H1 (cell line): ENCODE measurements around the gene NPIPA1. TPM values are rescaled to one million over a fixed set of nuclear protein-coding genes. Genes with fewer than 3 reads are reported as not detected.

Experiments used
- ATF3 ChIP-seq: IDR thresholded peaks from 2 replicates; pipeline ENCODE4 v1.6.1; 2011; ENCODE audit warnings: low read depth, mild to moderate bottlenecking, low read length; ENCODE audit not compliant: insufficient read depth
- CHD7 ChIP-seq: fragments of 300-600 bp; sonication (generic); IDR thresholded peaks from 2 replicates; pipeline ENCODE4 v1.7.1; 2012; ENCODE audit warnings: low read length, moderate library complexity, mild to moderate bottlenecking, inconsistent platforms; ENCODE audit not compliant: insufficient replicate concordance
- FOSL1 ChIP-seq: IDR thresholded peaks from 2 replicates; pipeline ENCODE4 v1.6.1; 2011; ENCODE audit warnings: mild to moderate bottlenecking, low read depth, low read length, moderate library complexity; ENCODE audit not compliant: insufficient read depth
- HDAC6 ChIP-seq: IDR thresholded peaks from one replicate; pipeline ENCODE4 v1.7.1; 2012; ENCODE audit warnings: low read depth, mild to moderate bottlenecking, inconsistent platforms, low read length, moderate library complexity
- KDM4A ChIP-seq: IDR thresholded peaks from one replicate; pipeline ENCODE4 v1.7.1; 2012; ENCODE audit warnings: low read depth, mild to moderate bottlenecking, moderate library complexity, low read length, inconsistent platforms; ENCODE audit not compliant: severe bottlenecking
- PHF8 ChIP-seq: fragments of 200-600 bp; sonication (generic); conservative IDR thresholded peaks from 2 replicates; pipeline ENCODE4 v1.7.1; 2012; ENCODE audit warnings: low read depth, mild to moderate bottlenecking, inconsistent platforms, low read length, moderate library complexity
- RAD21 ChIP-seq, 2 experiments: IDR thresholded peaks in 1 of 2; conservative IDR thresholded peaks in 1 of 2; 2 replicates each; pipeline ENCODE4 v1.6.1; 2011; ENCODE audit warnings: low read depth in 2 of 2, low read length in 2 of 2, improper control_type of control experiment in 1 of 2, inconsistent platforms in 1 of 2, mild to moderate bottlenecking in 1 of 2, moderate library complexity in 1 of 2
- RFX5 ChIP-seq: IDR thresholded peaks from 2 replicates; pipeline ENCODE4 v1.6.1; 2011; ENCODE audit warnings: low read depth, low read length, improper control_type of control experiment, borderline replicate concordance
- SP4 ChIP-seq: IDR thresholded peaks from 2 replicates; pipeline ENCODE4 v1.6.1; 2012; ENCODE audit warnings: low read length, inconsistent platforms
- TEAD4 ChIP-seq: IDR thresholded peaks from 2 replicates; pipeline ENCODE4 v1.6.1; 2012; ENCODE audit warnings: low read depth, low read length, inconsistent platforms, mixed read lengths
- polyA plus RNA-seq, 7 experiments: library from polyadenylated mRNA; depleted of rRNA in 3 of 7; stranded (reverse) in 5 of 7; unstranded in 2 of 7; fragments of >200 nt in 5 of 7; fragments of 200-250 nt in 2 of 7; gene quantifications; 1 replicate in 5 of 7; 2 replicates in 1 of 7; 4 replicates in 1 of 7; pipeline versions ENCODE4 v1.2.1 to v1.2.3, GENCODE V29; 2011 to 2013; ENCODE audit warnings: missing spikeins in 2 of 7, mixed read lengths in 2 of 7
- total RNA-seq: library from RNA; stranded (reverse); fragmentation: NEBNext Ultra II Directional; extraction: Animal tissue kit (Norgen Biotek cat#: 25700); gene quantifications from 2 replicates; pipeline ENCODE4 v1.2.1, GENCODE V29; 2021

The NPIPA1 gene
- total and polyA plus RNA-seq, 2 of the 8 experiments (the other 6 are each of a cell fraction or from before 2014, with no cell fraction given) = 60.0 to 97.8 TPM

- TF ChIP-seq CHD7 = no peak
- TF ChIP-seq FOSL1 = no peak
- no peak for TF ChIP-seq HDAC6
- TF ChIP-seq RAD21 (IDR thresholded peaks at IDR 0.05 in 1 of 2, conservative IDR thresholded peaks at IDR 0.05 in 1 of 2; ENCODE audit: low read depth in 2 of 2, low read length in 2 of 2) = no peak
- no peak for TF ChIP-seq TEAD4
- no peak for TF ChIP-seq RFX5
- no peak for TF ChIP-seq ATF3
- no peak for TF ChIP-seq PHF8
- TF ChIP-seq SP4 = no peak
- TF ChIP-seq KDM4A = no peak
Measured at GRCh38 chr16:14955546-14956231, 18.4 kb downstream of the NPIPA1 start (continued).
